Subcutaneous abdominal adipose tissue (tissue), 5 donors: ENCODE results near the gene FANCI.

Source experiments
- H3K27ac ChIP-seq: one replicate; pipeline ENCODE4 v1.7.0; 2013; ENCODE audit warnings: low read depth, mild to moderate bottlenecking, inconsistent platforms, low read length, moderate library complexity
- H3K27me3 ChIP-seq, 5 donors: one replicate each; pipeline ENCODE4 v1.7.0; 2013; ENCODE audit warnings: low read length in 5 of 5, inconsistent platforms in 1 of 5; ENCODE audit not compliant: control insufficient read depth in 5 of 5, insufficient read depth in 4 of 5
- H3K36me3 ChIP-seq, 5 donors: one replicate each; pipeline ENCODE4 v1.7.0; 2013; ENCODE audit warnings: low read length in 5 of 5; ENCODE audit not compliant: control insufficient read depth in 5 of 5, insufficient read depth in 5 of 5
- H3K4me1 ChIP-seq, 5 donors: one replicate each; pipeline ENCODE4 v1.7.0; 2013; ENCODE audit warnings: low read length in 5 of 5, mild to moderate bottlenecking in 3 of 5, moderate library complexity in 1 of 5; ENCODE audit not compliant: control insufficient read depth in 5 of 5, insufficient read depth in 5 of 5
- H3K4me3 ChIP-seq, 5 donors: one replicate each; pipeline ENCODE4 v1.7.0; 2013; ENCODE audit warnings: low read length in 5 of 5, low read depth in 1 of 5
- H3K9ac ChIP-seq, 5 donors: one replicate each; pipeline ENCODE4 v1.7.0; 2013; ENCODE audit warnings: low read length in 5 of 5, mild to moderate bottlenecking in 4 of 5, moderate library complexity in 3 of 5
- H3K9me3 ChIP-seq, 5 donors: one replicate each; pipeline ENCODE4 v1.7.0; 2013; ENCODE audit warnings: low read length in 5 of 5; ENCODE audit not compliant: control insufficient read depth in 5 of 5
- donor health status: healthy.
- donor health status: healthy.
- donor health status: healthy.
- donor health status: healthy.
- donor health status: healthy.

Gene FANCI

DNA sequence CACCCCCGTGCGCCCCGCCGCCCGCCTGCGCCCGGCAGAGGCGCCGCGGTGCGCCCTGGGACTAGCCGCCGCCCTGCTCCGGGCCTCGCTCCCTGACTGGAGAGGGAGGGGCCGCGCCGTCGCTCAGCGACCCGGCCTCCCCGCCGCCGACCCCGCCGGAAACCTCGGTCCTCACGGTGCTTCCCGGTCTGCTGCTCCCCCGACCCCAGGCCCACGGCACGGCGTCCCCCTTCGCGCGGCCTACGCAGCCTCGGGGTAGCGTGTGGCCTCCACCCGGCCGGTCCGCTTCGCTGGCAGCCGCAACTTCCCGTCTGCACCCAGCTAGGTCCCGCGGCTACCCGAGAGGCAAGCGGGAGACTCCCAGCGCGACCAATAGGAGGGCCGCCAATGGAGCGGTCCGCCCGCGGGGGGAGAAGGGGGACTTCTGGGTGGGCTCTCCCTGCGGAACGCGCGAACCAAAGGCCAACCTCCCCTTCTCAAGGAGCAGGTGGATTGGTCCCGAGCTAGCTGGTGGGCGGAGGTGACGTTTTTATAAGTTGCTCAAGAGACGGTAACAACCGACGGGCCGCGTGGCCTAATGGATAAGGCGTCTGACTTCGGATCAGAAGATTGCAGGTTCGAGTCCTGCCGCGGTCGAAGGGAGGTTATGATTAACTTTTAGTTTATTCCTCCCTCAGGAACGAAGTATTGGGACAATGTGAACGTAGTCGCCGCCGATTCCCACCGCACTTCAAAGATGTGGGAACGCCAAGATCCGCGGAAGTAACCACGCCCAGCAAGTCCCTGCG lies 90.9 kb downstream of the FANCI start, which contains the start of gene POLG:
Gene POLG, minus strand, starts transcription at position 315 of the 788 bp plus-strand sequence. CDS start 1,070 bp downstream, outside the sequence.
- peaks cover 8 to 54% (median 53%) of the 10 kb centered on the region in 5 donors for H3K4me1 ChIP-seq
- H3K9ac ChIP-seq = peak within 1 kb of the TSS; percentile 81 to 92 (median 88)

DNA sequence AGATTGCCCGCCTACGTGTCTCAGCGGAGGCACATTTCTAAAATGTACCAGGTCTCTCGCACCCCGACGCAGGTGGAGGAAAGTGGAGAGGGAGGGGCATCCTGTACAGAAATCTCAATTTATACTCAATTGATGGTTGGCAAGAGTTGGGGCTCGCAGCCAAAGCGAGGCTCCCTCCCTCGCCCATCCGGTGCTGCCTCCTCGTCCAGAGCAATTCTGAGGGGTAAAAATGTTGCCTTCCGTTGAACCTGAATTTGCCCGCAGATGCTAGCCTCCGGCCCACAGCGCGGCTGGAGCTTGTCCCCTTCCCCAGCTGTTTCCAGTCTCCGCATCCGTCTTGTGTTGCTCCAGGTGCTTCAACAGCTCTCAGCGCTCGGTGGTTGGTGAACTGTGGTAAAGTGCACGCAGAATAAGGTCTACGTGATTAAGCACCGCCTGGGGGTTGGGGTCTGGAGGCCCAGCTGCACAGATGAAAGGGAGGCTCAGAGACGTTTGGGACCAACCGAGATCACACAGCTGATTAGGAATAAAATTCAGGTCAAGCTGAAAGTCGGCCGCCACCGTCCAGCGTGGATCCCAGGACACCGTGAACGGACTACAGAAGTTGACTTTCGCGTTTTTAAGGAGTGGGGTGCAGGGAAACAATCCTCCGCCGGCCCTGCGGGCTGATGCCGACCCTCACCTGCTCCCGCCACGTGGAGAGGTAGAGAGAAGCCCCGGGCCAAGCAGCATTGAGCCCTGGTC lies 91.7 kb downstream of the FANCI start:
- Histone ChIP-seq H3K27me3 (no peaks in the 10 kb centered on the region), H3K9me3 (no peaks in the 10 kb centered on the region), H3K4me1 (peaks cover 8 to 51% (median 48%) of the 10 kb centered on the region in 5 donors), H3K9ac (peak overlapping the region in 4 of 5 donors; percentile 16 to 44 (median 26)), H3K27ac (no peak overlapping the region), H3K4me3 (peak overlapping the region; percentile 59 to 92 (median 76)), H3K36me3 (peaks cover 0 to 27% (median 25%) of the 10 kb centered on the region in 5 donors)

More for the DNA sequence above, 90.9 kb downstream of the FANCI start, which contains the start of gene POLG:
- Histone ChIP-seq H3K36me3 (peaks cover 0 to 35% (median 33%) of the 10 kb centered on the region in 5 donors), H3K27ac (peak within 1 kb of the TSS; percentile 72), H3K27me3 (no peaks in the 10 kb centered on the region), H3K4me3 (peak within 1 kb of the TSS; percentile 86 to 92 (median 89)), H3K9me3 (no peaks in the 10 kb centered on the region)

DNA sequence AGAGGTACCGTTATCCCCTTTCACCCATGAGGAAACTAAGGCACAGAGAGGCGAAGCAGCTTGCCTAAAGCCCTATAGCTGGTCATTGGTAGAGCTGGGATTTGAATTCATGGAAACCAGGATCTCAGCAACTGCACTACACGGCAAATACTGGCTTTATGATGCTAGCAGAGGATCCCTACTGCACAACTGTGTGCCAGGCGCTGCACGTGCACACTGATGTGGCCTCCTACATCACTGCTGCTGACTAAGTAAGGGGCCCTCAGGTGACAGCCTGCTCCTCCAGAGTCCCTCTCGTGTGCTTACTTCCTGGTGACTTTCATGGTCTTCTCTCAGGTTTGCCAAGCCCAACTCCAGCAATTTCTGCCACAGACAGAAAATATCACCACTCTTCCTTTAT lies 94.3 kb downstream of the FANCI start:
- Histone ChIP-seq H3K4me3 (no peak overlapping the region), H3K9ac (no peak overlapping the region), H3K27me3 (no peaks in the 10 kb centered on the region), H3K4me1 (peaks cover 8 to 43% (median 33%) of the 10 kb centered on the region in 5 donors), H3K9me3 (no peaks in the 10 kb centered on the region), H3K27ac (no peak overlapping the region), H3K36me3 (peaks cover 0 to 4% (median 3%) of the 10 kb centered on the region in 5 donors)

DNA sequence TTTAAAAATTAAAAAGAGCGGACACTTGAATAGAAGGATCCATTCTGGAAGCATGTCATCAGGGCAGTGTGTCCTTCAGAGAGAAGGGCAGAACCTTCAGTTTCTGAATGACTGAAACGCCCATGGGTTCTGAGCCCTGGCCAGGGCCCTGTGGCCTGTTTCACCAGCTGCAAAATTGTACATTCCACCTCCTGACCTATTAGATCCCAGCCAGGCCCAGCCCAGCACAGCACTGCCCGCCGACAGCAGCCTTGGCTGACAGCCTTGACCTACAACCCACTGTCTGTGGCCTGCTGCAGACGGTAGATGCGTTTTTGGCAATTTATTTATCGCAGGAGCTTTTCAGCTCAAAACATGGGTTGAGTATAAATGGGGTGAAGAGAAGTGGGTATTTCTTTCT lies 96.8 kb downstream of the FANCI start:
- H3K4me1 ChIP-seq = peaks cover 0 to 25% (median 14%) of the 10 kb centered on the region in 5 donors
- no peak overlapping the region for H3K9ac ChIP-seq
- no peaks in the 10 kb centered on the region for H3K9me3 ChIP-seq
- H3K4me3 ChIP-seq = no peak overlapping the region
- no peaks in the 10 kb centered on the region for H3K27me3 ChIP-seq
- H3K27ac ChIP-seq = no peak overlapping the region
- no peaks in the 10 kb centered on the region for H3K36me3 ChIP-seq

DNA sequence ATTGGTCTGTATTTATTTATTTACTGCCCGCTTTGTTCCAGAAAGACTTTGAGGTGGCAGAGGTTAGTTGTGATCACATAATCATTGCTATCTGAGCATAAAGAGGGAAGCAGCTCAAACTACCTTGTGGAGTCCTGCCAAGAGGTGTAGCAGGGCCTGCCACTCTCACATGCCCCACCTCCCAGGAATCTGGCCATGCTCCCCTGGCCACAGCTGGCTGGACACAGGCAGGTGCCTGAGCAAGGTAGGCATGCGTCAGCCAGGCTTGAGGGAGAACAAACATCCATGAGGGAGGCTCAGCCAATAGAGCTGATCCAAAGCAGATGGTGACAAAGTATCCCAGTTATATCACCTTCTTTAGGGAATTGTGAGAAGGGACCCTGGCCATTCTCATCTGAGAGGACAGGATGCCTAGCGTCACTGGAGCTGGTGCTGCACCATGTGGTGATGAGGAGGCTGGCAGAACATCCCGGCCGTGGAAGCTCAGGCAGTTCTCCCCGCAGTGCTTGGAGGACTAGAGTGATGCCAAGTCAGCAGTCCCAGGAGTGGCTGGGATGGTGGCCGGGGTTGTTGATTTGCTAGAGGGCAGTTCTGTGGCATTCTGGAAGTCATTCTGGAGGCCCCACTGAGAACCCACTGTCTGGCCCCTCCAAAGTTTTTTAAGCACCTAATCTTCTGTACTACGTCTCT lies 97.7 kb downstream of the FANCI start:
- Histone ChIP-seq H3K36me3 (no peaks in the 10 kb centered on the region), H3K4me3 (no peak overlapping the region), H3K9ac (no peak overlapping the region), H3K27ac (no peak overlapping the region), H3K4me1 (peaks cover 0 to 21% (median 11%) of the 10 kb centered on the region in 5 donors), H3K27me3 (peaks cover 0 to 8% (median 1%) of the 10 kb centered on the region in 5 donors), H3K9me3 (no peaks in the 10 kb centered on the region)

DNA sequence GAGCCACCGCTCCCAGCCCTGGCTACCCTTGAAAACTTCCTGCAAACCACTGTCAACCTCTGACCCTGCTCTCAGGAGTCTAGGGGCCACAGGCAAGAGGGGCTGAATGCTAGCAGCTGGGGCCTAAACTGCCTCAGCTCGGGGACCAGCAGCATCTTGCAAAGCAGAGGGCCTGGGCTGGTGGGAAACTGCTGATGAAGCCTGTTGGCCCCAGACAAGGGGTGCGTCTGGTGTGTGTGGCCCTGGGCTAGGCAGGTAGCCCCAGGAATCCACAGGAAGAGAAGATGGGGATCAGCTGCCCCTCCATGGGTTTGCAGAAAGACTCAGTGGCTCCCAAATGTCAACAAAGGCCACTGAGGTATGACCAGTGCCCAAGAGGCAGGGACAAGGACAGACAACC lies 99.1 kb downstream of the FANCI start:
- H3K9me3 ChIP-seq = no peaks in the 10 kb centered on the region
- peaks cover 0 to 9% (median 6%) of the 10 kb centered on the region in 5 donors for H3K27me3 ChIP-seq
- no peak overlapping the region for H3K9ac ChIP-seq
- H3K4me3 ChIP-seq = no peak overlapping the region
- peaks cover 0 to 21% (median 11%) of the 10 kb centered on the region in 5 donors for H3K4me1 ChIP-seq
- no peak overlapping the region for H3K27ac ChIP-seq
- H3K36me3 ChIP-seq = no peaks in the 10 kb centered on the region

DNA sequence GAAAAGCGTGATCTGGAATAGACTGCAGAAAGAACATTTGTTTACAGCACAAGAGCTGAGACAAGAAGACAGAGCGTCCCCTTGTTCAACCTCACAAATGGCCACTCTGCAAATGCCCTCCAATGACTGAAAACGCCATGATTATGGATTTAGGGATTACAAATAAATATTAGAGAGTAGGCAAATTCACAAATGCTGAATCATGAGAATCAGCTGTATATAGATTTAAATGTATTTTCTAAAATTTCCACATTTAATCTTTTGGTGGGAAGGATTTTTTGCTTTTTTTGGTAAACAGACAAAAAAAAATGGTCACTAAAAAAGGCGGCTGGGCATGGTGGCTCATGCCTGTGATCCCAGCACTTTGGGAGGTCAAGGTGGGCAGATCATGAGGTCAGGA lies 101.5 kb downstream of the FANCI start:
- Histone ChIP-seq H3K4me3 (no peak overlapping the region), H3K27me3 (peaks cover 0 to 15% (median 9%) of the 10 kb centered on the region in 5 donors), H3K36me3 (no peaks in the 10 kb centered on the region), H3K4me1 (peaks cover 0 to 18% (median 10%) of the 10 kb centered on the region in 5 donors), H3K9me3 (no peaks in the 10 kb centered on the region), H3K9ac (no peak overlapping the region), H3K27ac (no peak overlapping the region)

DNA sequence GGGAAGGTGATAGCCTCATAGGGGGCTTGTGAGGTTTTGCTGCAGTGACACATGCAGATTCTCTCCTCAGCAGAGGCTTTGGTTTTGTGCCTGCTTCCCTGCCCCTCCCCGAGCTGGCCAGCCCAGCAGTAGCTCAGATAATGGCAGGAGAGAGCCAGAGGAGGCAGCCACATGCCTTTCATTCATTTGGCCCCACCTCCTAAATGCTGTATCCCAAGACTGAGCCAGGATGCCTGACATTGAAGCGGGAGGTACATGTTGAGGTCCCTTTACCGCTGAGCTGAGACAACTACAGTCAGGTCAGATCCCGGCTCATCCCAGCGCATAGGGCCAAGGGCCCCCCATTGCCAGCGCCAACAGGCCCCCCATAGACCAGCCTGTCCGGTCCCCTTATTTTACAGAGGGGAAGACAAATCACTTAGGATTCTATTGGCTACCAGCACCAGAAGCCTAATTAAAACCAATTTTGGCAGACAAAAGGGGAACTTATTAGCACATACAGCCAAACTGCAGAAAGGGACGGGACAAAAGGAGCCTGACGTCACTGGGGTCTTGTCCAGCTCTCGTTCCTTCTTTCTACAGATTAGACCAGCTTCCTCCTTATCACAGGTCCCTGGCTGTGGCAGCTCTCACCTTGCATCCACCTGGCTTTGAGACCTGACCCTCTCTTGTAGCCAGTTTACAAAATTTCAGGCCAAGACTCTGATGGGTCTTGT lies 102.9 kb downstream of the FANCI start:
- Histone ChIP-seq H3K36me3 (no peaks in the 10 kb centered on the region), H3K9ac (no peak overlapping the region), H3K27me3 (peaks cover 0 to 18% (median 9%) of the 10 kb centered on the region in 5 donors), H3K9me3 (no peaks in the 10 kb centered on the region), H3K27ac (no peak overlapping the region), H3K4me1 (peaks cover 0 to 4% (median 0%) of the 10 kb centered on the region in 5 donors), H3K4me3 (no peak overlapping the region)

DNA sequence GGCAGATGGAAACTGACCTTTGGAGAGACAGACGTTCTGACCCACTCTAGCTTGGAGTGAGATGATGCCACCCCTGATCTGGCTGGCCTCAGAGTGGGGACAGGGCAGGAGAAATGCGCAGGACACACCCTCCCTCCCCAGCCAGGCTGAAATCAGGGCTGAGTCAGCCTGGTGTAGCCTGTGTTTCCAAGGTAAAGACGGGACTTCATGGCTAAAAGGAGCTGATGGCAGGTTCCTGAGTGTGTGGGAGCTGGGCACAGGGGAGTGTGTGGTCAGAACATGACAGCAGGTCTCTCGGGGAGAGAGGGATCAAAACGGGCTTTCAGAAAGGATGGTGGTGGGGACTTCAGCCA lies 105.4 kb downstream of the FANCI start:
- H3K4me3 ChIP-seq = no peak overlapping the region
- H3K9ac ChIP-seq = no peak overlapping the region
- no peaks in the 10 kb centered on the region for H3K9me3 ChIP-seq
- no peak overlapping the region for H3K27ac ChIP-seq
- H3K36me3 ChIP-seq = no peaks in the 10 kb centered on the region
- no peaks in the 10 kb centered on the region for H3K4me1 ChIP-seq
- H3K27me3 ChIP-seq = peaks cover 0 to 28% (median 14%) of the 10 kb centered on the region in 5 donors
